SKM-1 treated with dmso at 0.1 percent for 144 hours (cell line): ENCODE results near the gene FSIP1.
A peak's percentile ranks its signal among the peaks of the same experiment; 100 is the strongest.

Experiments used
- DNase-seq: peaks from one replicate; lab custom pipeline; 2025; ENCODE audit not compliant: unreplicated experiment; lab: John Stamatoyannopoulos, UW

Gene FSIP1

DNA sequence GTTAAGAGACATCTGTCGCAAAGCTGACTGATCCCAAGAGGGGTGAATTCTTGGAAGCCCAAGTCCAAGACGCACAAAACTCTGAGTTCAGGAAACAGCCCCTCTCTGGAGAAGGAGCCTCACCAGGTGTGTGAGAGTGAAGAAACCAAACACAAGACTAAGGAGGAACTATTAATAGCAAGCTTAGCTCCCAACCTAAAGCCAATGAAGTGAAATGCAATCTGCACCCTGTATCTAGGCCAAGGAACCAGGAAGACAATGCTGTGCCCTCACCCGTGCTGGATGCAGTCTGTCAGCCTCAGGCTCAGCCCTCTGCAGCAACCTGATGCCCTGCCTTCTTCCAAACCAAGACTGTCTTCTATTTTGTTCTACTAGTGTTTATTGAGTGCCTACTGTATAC lies 224.2 kb downstream of the FSIP1 start:
- no peak for DNase-seq

DNA sequence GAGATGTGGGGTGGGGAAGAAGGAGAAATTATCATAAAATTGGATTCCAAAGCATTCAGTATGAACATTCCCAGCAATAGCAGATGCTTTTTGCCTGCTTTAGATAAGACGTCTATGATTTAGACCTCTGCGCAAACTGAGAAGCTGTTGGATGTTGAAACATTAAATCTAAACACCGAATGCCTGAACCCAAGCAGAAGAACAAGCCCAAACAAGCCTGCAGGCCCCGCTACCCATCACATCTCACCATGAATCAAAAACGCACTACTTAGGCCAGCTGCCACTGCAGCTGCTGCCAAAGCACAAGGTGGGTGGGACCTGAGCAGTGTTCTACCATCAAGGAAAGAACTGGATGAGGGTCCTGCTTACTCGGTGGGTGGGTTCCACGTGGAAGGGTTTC lies 226.2 kb downstream of the FSIP1 start:
- no peak for DNase-seq

DNA sequence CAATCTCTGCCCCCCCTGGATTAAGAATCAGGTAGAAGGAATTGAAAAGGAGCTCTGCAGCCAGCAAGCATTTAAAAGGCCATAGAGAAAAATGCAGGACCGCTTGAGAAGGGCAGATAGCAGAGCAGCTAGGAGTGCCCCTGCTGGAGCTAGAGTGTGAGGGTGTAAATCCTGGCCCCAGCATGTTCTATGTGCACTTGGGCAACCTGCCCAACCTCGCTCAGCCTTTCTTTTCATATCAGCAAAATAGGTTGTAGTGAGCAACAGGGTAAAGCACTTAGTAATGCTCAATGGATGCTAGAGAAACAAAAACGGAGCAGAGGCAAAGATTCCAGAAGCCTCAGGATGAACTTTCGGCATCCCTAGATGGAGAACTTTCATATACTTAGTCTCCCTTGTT lies 226.8 kb downstream of the FSIP1 start:
- DNase-seq: no peak

DNA sequence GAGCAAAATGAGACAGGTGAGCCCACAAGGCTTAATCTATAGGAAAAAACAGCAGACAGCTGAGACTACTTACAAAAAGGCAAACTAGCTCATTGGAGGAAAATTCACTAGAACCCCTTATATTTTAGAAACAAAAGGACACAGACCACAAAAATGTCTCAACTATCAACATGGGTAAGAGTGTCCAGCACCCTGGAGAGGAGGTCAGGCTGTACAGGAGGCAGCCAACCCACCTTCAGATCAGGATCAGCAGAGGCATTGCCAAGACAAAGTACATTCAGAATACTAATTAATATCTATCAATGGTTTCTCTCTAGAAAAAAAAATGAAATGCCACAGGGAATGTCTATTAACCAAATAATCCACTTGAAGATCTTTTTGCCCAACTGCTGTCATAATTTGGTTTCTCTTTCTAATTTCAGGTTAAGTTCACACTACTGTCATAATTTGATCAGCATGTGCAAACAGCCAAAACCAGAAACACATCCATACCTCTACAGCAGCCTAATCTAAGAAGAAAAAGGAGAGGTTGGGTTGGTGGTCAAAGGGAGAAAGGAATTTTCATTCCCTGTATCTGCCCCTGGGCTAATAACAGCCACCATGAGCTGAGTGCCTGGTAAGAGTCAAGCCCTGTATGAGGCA lies 227.8 kb downstream of the FSIP1 start:
- DNase-seq: no peak

DNA sequence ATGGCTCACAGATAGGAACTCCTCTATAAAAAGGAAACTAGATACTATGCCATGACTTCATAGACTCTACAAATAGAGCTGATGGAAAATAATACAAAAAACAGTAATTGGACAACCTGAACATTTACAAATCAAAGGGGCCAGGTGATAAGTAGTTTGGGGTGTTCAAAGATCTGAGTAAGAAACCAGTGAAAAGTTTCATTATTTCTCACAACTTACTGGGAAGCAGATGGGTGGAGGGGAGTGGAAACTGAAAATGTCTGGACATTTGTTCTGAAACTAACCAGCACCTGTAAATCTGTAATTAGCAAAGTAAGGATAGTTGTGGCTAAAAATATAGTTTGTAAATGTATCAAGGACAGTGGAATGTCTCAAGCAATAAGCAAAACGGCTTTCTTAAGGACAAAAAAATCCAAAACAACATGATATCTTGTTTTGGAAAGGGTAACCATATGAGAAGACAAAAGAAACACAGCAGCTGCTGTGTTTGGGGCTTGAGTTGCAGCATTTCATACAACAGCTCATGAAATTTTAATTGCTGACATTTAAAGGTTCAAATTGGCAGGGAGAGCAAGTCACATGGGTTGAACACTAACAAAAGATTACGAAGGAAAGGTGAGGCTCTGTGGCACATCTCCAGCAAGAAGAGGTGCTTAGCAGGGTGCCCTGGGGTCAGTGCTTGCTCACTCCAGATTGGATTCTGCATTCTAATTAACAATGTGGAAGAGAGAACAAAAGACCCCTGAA lies 228.5 kb downstream of the FSIP1 start:
- DNase-seq: no peak

DNA sequence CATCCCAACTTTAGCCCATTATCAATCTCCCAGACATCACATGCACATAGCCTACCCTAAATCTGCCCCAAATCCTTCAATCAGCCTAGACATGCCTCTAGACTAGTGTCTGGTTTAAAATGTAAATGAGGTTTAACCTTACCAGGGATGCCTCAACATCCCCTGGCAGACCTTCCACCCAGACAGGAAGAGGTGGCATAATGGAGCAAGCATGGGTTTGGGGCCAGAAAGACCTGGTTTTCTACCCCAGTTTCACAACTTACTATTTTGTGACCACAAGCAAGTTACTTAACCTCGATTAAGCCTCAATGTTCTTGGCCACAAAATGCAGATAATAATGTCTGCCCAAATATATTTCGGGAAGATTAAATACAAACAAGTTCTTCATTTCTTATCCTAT lies 230.1 kb downstream of the FSIP1 start:
- peak; percentile 65 for DNase-seq

DNA sequence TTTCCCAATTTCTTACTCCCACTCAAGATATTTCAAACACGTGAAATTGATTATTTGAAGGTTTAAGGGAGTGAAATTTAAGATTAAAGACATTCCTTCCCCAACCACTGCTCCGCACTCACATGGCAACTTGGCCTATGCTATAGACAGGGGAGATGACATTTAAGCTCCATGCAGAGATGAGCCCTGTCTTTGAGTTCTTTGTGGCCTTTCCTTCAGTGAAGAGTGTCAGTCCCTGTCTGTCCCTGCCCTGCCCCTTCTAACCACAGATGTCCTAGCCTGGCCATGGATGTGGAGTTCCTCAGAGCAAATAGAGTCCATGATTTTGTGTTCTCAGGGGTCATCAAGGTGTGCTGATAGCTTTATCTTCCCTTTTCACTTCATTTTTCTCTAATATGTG lies 231.2 kb downstream of the FSIP1 start:
- no peak for DNase-seq
